ENCODE results near the gene PKN1. TPM values are rescaled to one million over a fixed set of nuclear protein-coding genes. Genes with fewer than 3 reads are reported as not detected.
A peak's percentile ranks its signal among the peaks of the same experiment; 100 is the strongest.

PKN1 gene
- total and polyA plus RNA-seq, 2 donors (not counting 1 experiment from before 2014, with no cell fraction given), result 114 to 171 TPM

- no peak overlapping the region for H3K27ac ChIP-seq (ENCODE audit: low read length in 2 of 2)
- H3K27me3 Mint-ChIP-seq, result no peaks in the 10 kb centered on the region
- WGBS (ENCODE audit: insufficient coverage), result 52% methylated on average over 2 of the region's 3 CpGs
Measured at GRCh38 chr19:14430712-14431111, 2.4 kb upstream of the PKN1 start.

More at GRCh38 chr19:14430712-14431111, 2.4 kb upstream of the PKN1 start:
- no peak overlapping the region for H3K4me3 ChIP-seq (ENCODE audit: control extremely low read depth in 1 of 5, extremely low read depth in 1 of 5, insufficient read depth in 1 of 5, low read depth in 2 of 5, low read length in 4 of 5)
- H3K9me3 Mint-ChIP-seq (ENCODE audit: insufficient read depth), result no peaks in the 10 kb centered on the region
- H3K9me3 ChIP-seq (ENCODE audit: control extremely low read depth in 1 of 3, control insufficient read depth in 2 of 3, insufficient read depth in 1 of 3, low read length in 2 of 3), result peaks cover 0 to 3% (median 0%) of the 10 kb centered on the region in 3 donors
- peaks cover 0 to 3% (median 0%) of the 10 kb centered on the region in 4 experiments for H3K27me3 ChIP-seq (replicated peaks in 1 of 4; ENCODE audit: control extremely low read depth in 1 of 4, control insufficient read depth in 3 of 4, insufficient read depth in 4 of 4, low read length in 3 of 4)
- H4K20me1 ChIP-seq (ENCODE audit: control insufficient read depth, insufficient read depth, low read length, poor library complexity, severe bottlenecking), result peaks cover 15% of the 10 kb centered on the region
- H3K9ac ChIP-seq (ENCODE audit: low read length), result no peak overlapping the region
- H3K4me1 ChIP-seq (ENCODE audit: control insufficient read depth in 2 of 2, insufficient read depth in 2 of 2, low read length in 2 of 2), result peaks cover 20 to 28% of the 10 kb centered on the region in 2 donors
- TF ChIP-seq, protein P1, sequence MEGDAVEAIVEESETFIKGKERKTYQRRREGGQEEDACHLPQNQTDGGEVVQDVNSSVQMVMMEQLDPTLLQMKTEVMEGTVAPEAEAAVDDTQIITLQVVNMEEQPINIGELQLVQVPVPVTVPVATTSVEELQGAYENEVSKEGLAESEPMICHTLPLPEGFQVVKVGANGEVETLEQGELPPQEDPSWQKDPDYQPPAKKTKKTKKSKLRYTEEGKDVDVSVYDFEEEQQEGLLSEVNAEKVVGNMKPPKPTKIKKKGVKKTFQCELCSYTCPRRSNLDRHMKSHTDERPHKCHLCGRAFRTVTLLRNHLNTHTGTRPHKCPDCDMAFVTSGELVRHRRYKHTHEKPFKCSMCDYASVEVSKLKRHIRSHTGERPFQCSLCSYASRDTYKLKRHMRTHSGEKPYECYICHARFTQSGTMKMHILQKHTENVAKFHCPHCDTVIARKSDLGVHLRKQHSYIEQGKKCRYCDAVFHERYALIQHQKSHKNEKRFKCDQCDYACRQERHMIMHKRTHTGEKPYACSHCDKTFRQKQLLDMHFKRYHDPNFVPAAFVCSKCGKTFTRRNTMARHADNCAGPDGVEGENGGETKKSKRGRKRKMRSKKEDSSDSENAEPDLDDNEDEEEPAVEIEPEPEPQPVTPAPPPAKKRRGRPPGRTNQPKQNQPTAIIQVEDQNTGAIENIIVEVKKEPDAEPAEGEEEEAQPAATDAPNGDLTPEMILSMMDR (IDR thresholded peaks at IDR 0.05), result no peak
- TF ChIP-seq EZH2 (IDR thresholded peaks at IDR 0.05; ENCODE audit: borderline replicate concordance, insufficient read depth, low read depth, low read length, poor library complexity, severe bottlenecking), result no peak
- H3K4me1 Mint-ChIP-seq, result peaks cover 30% of the 10 kb centered on the region
- peak overlapping the region; percentile 29 for H3K4me3 Mint-ChIP-seq
- ATAC-seq (ENCODE audit: low read depth) (no peak), DNase-seq (no peak)
- H2AFZ ChIP-seq (ENCODE audit: insufficient read depth, low read depth, low read length, poor library complexity, severe bottlenecking), result no peak overlapping the region
- H3K79me2 ChIP-seq (ENCODE audit: control insufficient read depth, insufficient read depth, low read length), result peaks cover 27% of the 10 kb centered on the region
- H3K27ac Mint-ChIP-seq, result peak overlapping the region; percentile 67
- CTCF ChIA-PET, result interaction anchor here (0.6 to 2.2 kb wide), 4 partner anchors 41 to 103 kb away, joined by 3 to 12 read pairs (median 3); no protein-coding TSS in a partner anchor
- intact Hi-C loops (cut with micrococcal nuclease), result no loop called here
- H3K4me2 ChIP-seq (replicated peaks; ENCODE audit: low read depth, low read length, poor library complexity, severe bottlenecking), result no peak overlapping the region
- POLR2A ChIA-PET, result interaction anchor here (0.7 kb wide), 2 partner anchors 11 to 67 kb away, joined by 3 to 5 read pairs; no protein-coding TSS in a partner anchor
- H3K36me3 ChIP-seq (replicated peaks in 1 of 2; ENCODE audit: control extremely low read depth in 1 of 2, control insufficient read depth in 1 of 2, extremely low read depth in 1 of 2, insufficient read depth in 2 of 2, low read length in 1 of 2), result no peaks in the 10 kb centered on the region

Data from B cell (primary cell).